SH-SY5Y (cell line): Measurements from ENCODE around the gene MCEMP1.

ENCODE experiments used
- GATA2 ChIP-seq: IDR thresholded peaks from 2 replicates; pipeline ENCODE4 v1.6.1; 2011; ENCODE audit warnings: mild to moderate bottlenecking, low read depth, low read length
- GATA3 ChIP-seq: IDR thresholded peaks from 2 replicates; pipeline ENCODE4 v1.6.1; 2011; ENCODE audit warnings: low read depth, mild to moderate bottlenecking, low read length, moderate library complexity

DNA sequence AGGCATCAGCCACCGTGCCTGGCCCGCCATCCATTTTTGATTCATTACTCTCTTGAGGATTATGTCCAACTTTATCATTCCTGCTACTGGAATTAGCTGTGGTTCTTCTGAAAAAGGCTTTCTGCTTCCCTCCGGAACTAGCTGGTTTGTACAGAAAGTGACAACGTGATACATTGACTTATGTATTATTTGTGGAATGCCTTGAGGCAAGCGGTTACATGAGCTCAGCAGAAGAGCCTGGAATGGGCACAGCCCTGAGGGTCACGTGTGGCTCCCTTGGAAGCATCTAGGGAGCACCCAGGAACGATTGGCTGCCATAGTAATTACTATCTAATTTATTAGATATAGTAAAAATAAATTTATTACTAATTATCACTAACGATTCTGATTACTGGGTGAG lies 22.5 kb upstream of the MCEMP1 start:
- TF ChIP-seq GATA2: no peak
- TF ChIP-seq GATA3: no peak
